Parathyroid adenoma (tissue), 2 donors: Measurements from ENCODE around the gene MOG.

Experiments
- H2AFZ ChIP-seq: fragments of 300-600 bp; sonication (generic); one replicate; pipeline ENCODE4 v1.7.0; 2017; ENCODE audit warnings: antibody characterized with exemption, mild to moderate bottlenecking
- H3K27ac ChIP-seq: fragments of 300-600 bp; sonication (generic); one replicate; pipeline ENCODE4 v1.7.0; 2017
- H3K27me3 ChIP-seq: fragments of 300-600 bp; sonication (generic); one replicate; pipeline ENCODE4 v1.7.0; 2017; ENCODE audit warnings: low read length; ENCODE audit not compliant: control insufficient read depth, insufficient read depth
- H3K36me3 ChIP-seq: fragments of 300-600 bp; sonication (generic); one replicate; pipeline ENCODE4 v1.7.0; 2017; ENCODE audit warnings: low read length; ENCODE audit not compliant: control insufficient read depth, insufficient read depth
- H3K4me1 ChIP-seq: fragments of 300-600 bp; sonication (generic); one replicate; pipeline ENCODE4 v1.7.0; 2017; ENCODE audit warnings: control low read depth
- H3K4me2 ChIP-seq: fragments of 300-600 bp; sonication (generic); one replicate; pipeline ENCODE4 v1.7.0; 2017; ENCODE audit warnings: low read length
- H3K4me3 ChIP-seq: fragments of 300-600 bp; sonication (generic); one replicate; pipeline ENCODE4 v1.7.0; 2017; ENCODE audit warnings: low read depth, low read length
- H3K79me2 ChIP-seq: fragments of 300-600 bp; sonication (generic); one replicate; pipeline ENCODE4 v1.7.0; 2017; ENCODE audit warnings: control low read depth
- H3K9ac ChIP-seq: fragments of 300-600 bp; sonication (generic); one replicate; pipeline ENCODE4 v1.7.0; 2017; ENCODE audit warnings: mild to moderate bottlenecking
- H3K9me3 ChIP-seq: fragments of 300-600 bp; sonication (generic); one replicate; pipeline ENCODE4 v1.7.0; 2017; ENCODE audit warnings: low read length; ENCODE audit not compliant: control insufficient read depth
- TF ChIP-seq, protein P1 (sequence below): fragments of 300-600 bp; sonication (generic); IDR thresholded peaks from one replicate; pipeline ENCODE4 v1.7.0; 2017; ENCODE audit warnings: antibody characterized with exemption, mild to moderate bottlenecking
- donor health status: primary hyperparathyroidism.

MOG gene

DNA sequence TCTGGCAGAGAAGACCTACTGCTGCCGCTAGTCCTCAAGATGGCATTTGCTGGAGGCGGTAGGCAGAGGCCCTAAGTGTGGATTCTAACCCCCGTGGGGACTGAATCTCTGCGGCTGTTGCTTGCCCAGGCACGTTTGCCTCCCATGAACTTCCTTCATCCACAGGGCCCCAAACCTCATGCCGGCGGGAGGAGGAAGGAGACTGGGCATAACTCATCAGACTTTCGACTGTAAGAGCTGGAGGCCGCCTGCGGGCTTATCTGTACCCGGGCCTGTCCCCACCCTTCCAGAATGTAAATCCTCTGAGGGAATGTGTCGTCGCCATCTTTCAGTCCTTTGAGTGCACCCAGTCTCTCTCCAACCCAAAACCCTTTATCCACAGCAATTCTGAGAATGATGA is 23.1 kb downstream of the MOG start:
- H3K9ac ChIP-seq: no peak overlapping the region
- no peaks in the 10 kb centered on the region for H3K9me3 ChIP-seq
- no peaks in the 10 kb centered on the region for H3K79me2 ChIP-seq
- H3K4me2 ChIP-seq: no peak overlapping the region
- no peaks in the 10 kb centered on the region for H3K4me1 ChIP-seq
- no peaks in the 10 kb centered on the region for H3K27me3 ChIP-seq
- no peak overlapping the region for H2AFZ ChIP-seq
- no peaks in the 10 kb centered on the region for H3K36me3 ChIP-seq
- no peak overlapping the region for H3K27ac ChIP-seq
- TF ChIP-seq, protein P1, sequence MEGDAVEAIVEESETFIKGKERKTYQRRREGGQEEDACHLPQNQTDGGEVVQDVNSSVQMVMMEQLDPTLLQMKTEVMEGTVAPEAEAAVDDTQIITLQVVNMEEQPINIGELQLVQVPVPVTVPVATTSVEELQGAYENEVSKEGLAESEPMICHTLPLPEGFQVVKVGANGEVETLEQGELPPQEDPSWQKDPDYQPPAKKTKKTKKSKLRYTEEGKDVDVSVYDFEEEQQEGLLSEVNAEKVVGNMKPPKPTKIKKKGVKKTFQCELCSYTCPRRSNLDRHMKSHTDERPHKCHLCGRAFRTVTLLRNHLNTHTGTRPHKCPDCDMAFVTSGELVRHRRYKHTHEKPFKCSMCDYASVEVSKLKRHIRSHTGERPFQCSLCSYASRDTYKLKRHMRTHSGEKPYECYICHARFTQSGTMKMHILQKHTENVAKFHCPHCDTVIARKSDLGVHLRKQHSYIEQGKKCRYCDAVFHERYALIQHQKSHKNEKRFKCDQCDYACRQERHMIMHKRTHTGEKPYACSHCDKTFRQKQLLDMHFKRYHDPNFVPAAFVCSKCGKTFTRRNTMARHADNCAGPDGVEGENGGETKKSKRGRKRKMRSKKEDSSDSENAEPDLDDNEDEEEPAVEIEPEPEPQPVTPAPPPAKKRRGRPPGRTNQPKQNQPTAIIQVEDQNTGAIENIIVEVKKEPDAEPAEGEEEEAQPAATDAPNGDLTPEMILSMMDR: no peak
- no peak overlapping the region for H3K4me3 ChIP-seq

DNA sequence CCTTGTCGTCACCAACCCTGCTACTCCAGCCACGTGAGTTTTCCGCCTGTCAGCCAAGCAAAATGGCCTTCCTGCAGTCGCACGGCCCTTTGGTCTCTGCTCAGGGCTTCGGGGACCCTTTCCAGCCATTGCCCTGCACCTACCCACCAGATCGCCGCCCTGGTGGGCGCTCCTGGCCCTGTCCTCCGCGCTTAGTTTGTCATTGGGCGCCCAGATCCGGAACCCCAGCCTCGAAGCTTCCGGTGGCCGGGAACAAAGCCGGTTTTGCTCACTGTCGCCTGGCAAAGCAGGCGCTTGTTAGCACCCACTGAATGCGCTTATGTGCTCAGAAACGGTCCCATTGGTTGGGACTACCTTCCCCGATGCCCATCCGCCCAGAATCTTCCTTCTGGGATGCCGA is 23.5 kb downstream of the MOG start:
- no peaks in the 10 kb centered on the region for H3K4me1 ChIP-seq
- H3K27me3 ChIP-seq: no peaks in the 10 kb centered on the region
- H3K79me2 ChIP-seq: no peaks in the 10 kb centered on the region
- H3K4me2 ChIP-seq: no peak overlapping the region
- no peak overlapping the region for H3K27ac ChIP-seq
- H3K36me3 ChIP-seq: no peaks in the 10 kb centered on the region
- no peaks in the 10 kb centered on the region for H3K9me3 ChIP-seq
- H3K9ac ChIP-seq: no peak overlapping the region
- H3K4me3 ChIP-seq: no peak overlapping the region
- TF ChIP-seq, protein P1: no peak
- peak overlapping the region; percentile 22 for H2AFZ ChIP-seq

DNA sequence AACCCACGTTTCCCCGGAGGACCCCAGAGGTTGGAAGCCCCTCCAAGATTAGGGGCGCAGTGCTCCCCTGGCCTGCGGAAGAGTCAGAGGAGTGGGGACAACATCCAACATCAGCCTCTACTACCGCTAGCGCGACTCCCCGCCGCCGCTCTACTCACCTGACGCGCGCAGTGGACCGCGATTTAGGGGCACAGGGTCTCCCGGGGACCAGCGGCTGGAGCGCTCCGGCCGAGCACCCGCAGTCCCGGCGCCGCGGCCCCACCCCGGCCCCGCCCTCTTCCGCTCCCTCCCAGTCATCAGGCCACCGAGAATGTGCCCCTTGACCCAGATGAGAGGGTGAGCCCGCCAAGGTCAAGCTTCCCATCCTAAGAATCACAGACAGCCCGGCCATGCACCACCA is 24.0 kb downstream of the MOG start, which contains the start of gene ZFP57:
Gene ZFP57 (minus strand): TSS at position 249 of the 400 bp plus-strand sequence. CDS start 4,149 bp downstream, outside the sequence.
- no peaks in the 10 kb centered on the region for H3K36me3 ChIP-seq
- H3K4me2 ChIP-seq: no peak within 1 kb of the TSS
- H2AFZ ChIP-seq: peak within 1 kb of the TSS; percentile 22
- no peak within 1 kb of the TSS for H3K27ac ChIP-seq
- H3K4me3 ChIP-seq: no peak within 1 kb of the TSS
- TF ChIP-seq, protein P1: no peak
- no peaks in the 10 kb centered on the region for H3K4me1 ChIP-seq
- no peaks in the 10 kb centered on the region for H3K27me3 ChIP-seq
- no peaks in the 10 kb centered on the region for H3K9me3 ChIP-seq
- no peak within 1 kb of the TSS for H3K9ac ChIP-seq
- H3K79me2 ChIP-seq: no peaks in the 10 kb centered on the region

DNA sequence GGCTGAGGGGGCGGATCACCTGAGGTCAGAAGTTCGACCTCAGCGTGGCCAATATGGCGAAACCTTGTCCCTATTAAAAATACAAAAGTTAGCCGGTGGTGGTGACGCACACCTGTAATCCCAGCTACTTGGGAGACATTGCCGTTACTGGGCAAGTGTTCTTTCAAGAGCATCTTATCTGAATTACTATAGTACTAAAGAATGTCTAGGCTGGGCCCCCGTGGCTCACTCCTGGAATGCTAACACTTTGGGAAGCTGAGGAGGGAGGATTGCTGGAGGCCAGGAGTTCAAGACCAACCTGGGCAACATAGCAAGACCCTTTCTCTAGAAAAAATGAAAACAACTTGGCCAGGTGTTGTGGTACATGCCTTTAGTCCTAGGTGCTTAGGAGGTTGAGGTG is 24.9 kb downstream of the MOG start:
- Histone ChIP-seq H3K36me3 (no peaks in the 10 kb centered on the region), H3K4me1 (no peaks in the 10 kb centered on the region), H3K79me2 (no peaks in the 10 kb centered on the region), H3K4me3 (no peak overlapping the region), H3K27ac (no peak overlapping the region), H3K9me3 (no peaks in the 10 kb centered on the region), H2AFZ (no peak overlapping the region), H3K27me3 (no peaks in the 10 kb centered on the region), H3K9ac (no peak overlapping the region), H3K4me2 (no peak overlapping the region)
- TF ChIP-seq, protein P1: no peak

DNA sequence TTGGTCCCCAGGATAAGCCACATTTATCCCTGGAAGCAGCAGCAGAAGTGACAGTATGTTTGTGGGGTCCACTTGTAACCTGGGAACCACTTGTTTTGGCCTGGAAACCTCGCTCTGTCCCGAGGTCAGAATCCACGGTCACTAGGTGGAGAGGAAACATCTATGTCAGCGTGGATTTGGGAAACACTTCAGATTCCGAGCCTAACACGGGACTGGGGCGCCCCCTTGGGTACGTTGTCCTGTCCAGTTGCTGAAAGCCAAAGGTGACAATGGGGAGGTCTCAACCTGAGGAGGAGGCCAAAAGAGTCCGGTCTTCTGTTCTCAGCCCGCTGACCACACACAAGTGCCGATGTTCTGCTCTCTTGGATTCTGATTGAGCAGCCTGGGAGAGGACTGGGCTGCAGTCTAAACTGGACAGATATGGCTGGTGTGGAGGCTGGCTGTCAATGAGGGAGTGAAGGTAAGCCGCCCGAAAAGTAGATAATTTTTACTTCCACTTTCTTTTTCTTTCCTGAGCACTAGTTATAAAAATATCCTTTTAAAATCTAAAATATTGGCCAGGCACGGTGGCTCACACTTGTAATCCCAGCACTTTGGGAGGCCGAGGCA is 28.9 kb downstream of the MOG start:
- no peaks in the 10 kb centered on the region for H3K79me2 ChIP-seq
- H3K4me1 ChIP-seq: no peaks in the 10 kb centered on the region
- no peak overlapping the region for H3K4me3 ChIP-seq
- no peaks in the 10 kb centered on the region for H3K27me3 ChIP-seq
- no peaks in the 10 kb centered on the region for H3K36me3 ChIP-seq
- no peak overlapping the region for H3K9ac ChIP-seq
- TF ChIP-seq, protein P1: no peak
- H3K4me2 ChIP-seq: no peak overlapping the region
- H2AFZ ChIP-seq: no peak overlapping the region
- H3K9me3 ChIP-seq: no peaks in the 10 kb centered on the region
- H3K27ac ChIP-seq: no peak overlapping the region
